Activated naive CD8-positive, alpha-beta T cell treated with anti-CD3 and anti-CD28 coated beads for 36 hours (primary cell): Measurements from ENCODE around the gene JAKMIP2. TPM values are rescaled to one million over a fixed set of nuclear protein-coding genes. Genes with fewer than 3 reads are reported as not detected.
"Not testable (repeated sequence)": the region's sequence is repeated elsewhere in the genome, so short reads cannot be mapped to it uniquely, and the experiment has no call there.

ENCODE experiments used
- DNase-seq: peaks from one replicate; pipeline ENCODE4 v3.0.0; 2021
- H3K27ac Mint-ChIP-seq: one replicate; pipeline ENCODE4 v1.8.0; 2022; ENCODE audit warnings: mild to moderate bottlenecking, moderate library complexity, mixed read lengths
- H3K27me3 Mint-ChIP-seq: one replicate; pipeline ENCODE4 v1.8.0; 2022; ENCODE audit warnings: mild to moderate bottlenecking, mixed read lengths
- H3K36me3 Mint-ChIP-seq: one replicate; pipeline ENCODE4 v1.8.0; 2021; ENCODE audit warnings: mild to moderate bottlenecking, mixed read lengths
- H3K4me1 Mint-ChIP-seq: one replicate; pipeline ENCODE4 v1.8.0; 2021; ENCODE audit warnings: mixed read lengths
- H3K4me3 Mint-ChIP-seq: one replicate; pipeline ENCODE4 v1.8.0; 2022; ENCODE audit warnings: mild to moderate bottlenecking, moderate library complexity, mixed read lengths
- H3K9me3 Mint-ChIP-seq: one replicate; pipeline ENCODE4 v1.8.0; 2022; ENCODE audit warnings: mixed read lengths
- total RNA-seq, 2 experiments: library from RNA; stranded (reverse); gene quantifications; one replicate each; pipeline ENCODE4 v1.2.3, GENCODE V29; 2021

JAKMIP2 gene
- total RNA-seq, 2 experiments from 2014 or later: 0.58 to 0.98 TPM

- no peak overlapping the region for H3K27ac Mint-ChIP-seq
- DNase-seq: no peak
- no peaks in the 10 kb centered on the region for H3K9me3 Mint-ChIP-seq
- H3K4me3 Mint-ChIP-seq: no peak overlapping the region
- no peaks in the 10 kb centered on the region for H3K27me3 Mint-ChIP-seq
- H3K4me1 Mint-ChIP-seq: peaks cover 3% of the 10 kb centered on the region
- H3K36me3 Mint-ChIP-seq: no peaks in the 10 kb centered on the region
Measured at GRCh38 chr5:147803926-147804325, 21.4 kb upstream of the JAKMIP2 start.

- not testable (repeated sequence) for H3K27ac Mint-ChIP-seq, DNase-seq, H3K27me3 Mint-ChIP-seq, H3K9me3 Mint-ChIP-seq, H3K36me3 Mint-ChIP-seq, H3K4me1 Mint-ChIP-seq, H3K4me3 Mint-ChIP-seq
Measured at GRCh38 chr5:147803161-147803560, 20.6 kb upstream of the JAKMIP2 start.

GRCh38 chr5:147801461-147801860, 18.9 kb upstream of the JAKMIP2 start:
- Mint-ChIP-seq H3K27me3 (no peaks in the 10 kb centered on the region), H3K4me3 (no peak overlapping the region), H3K36me3 (no peaks in the 10 kb centered on the region), H3K9me3 (no peaks in the 10 kb centered on the region), H3K27ac (no peak overlapping the region), H3K4me1 (peaks cover 3% of the 10 kb centered on the region)
- no peak for DNase-seq

DNA sequence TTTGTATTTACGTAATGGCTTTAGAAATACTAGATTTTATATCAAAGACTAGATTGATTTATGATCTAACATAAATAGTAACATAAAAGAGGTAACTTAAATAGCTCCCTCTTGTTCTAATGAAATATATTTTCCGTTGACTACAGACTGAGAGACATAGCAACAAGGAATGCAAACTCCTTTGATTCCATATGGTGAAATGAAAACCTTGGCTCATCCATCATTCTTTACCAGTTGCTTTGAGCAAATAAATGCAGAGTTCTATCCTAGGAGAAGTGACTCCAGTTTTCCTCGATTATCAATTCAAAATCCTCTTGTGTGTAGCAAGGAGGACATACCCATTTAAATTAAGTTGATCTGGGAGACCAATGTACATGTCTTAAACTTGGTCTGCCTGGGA, 18.0 kb upstream of the JAKMIP2 start:
- Mint-ChIP-seq H3K4me1 (peaks cover 3% of the 10 kb centered on the region), H3K4me3 (no peak overlapping the region), H3K9me3 (no peaks in the 10 kb centered on the region), H3K36me3 (no peaks in the 10 kb centered on the region), H3K27me3 (peaks cover 4% of the 10 kb centered on the region), H3K27ac (no peak overlapping the region)
- DNase-seq: no peak

- H3K4me1 Mint-ChIP-seq: no peaks in the 10 kb centered on the region
- no peak overlapping the region for H3K4me3 Mint-ChIP-seq
- H3K27ac Mint-ChIP-seq: no peak overlapping the region
- H3K9me3 Mint-ChIP-seq: no peaks in the 10 kb centered on the region
- H3K36me3 Mint-ChIP-seq: no peaks in the 10 kb centered on the region
- DNase-seq: no peak
- H3K27me3 Mint-ChIP-seq: peaks cover 4% of the 10 kb centered on the region
Measured at GRCh38 chr5:147796556-147797308, 14.2 kb upstream of the JAKMIP2 start.

- H3K4me1 Mint-ChIP-seq: no peaks in the 10 kb centered on the region
- H3K27me3 Mint-ChIP-seq: peaks cover 4% of the 10 kb centered on the region
- no peaks in the 10 kb centered on the region for H3K36me3 Mint-ChIP-seq
- no peak overlapping the region for H3K4me3 Mint-ChIP-seq
- no peaks in the 10 kb centered on the region for H3K9me3 Mint-ChIP-seq
- no peak overlapping the region for H3K27ac Mint-ChIP-seq
- DNase-seq: no peak
Measured at GRCh38 chr5:147791181-147791580, 8.7 kb upstream of the JAKMIP2 start.

DNA sequence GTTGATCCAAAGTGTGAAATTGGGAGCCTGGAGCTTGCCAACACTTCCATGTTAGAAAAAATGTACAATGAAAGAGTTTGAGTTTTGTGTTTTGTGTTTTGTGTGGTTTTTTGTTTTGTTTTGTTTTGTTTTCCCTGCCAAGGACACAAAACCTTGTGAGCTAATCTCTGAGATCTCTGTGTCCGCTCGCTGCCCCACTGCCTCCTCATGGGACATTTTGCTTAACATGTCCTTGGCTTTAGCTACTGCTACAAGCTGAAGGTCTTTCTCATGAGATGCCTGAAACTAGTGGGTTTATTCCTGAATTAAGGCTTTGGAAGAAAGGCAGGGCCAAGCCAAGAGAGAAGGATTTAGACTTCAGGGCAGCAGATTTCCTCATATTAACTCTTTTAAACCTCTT, 7.3 kb upstream of the JAKMIP2 start:
- Mint-ChIP-seq H3K27me3 (peaks cover under 1% of the 10 kb centered on the region), H3K4me3 (no peak overlapping the region), H3K36me3 (no peaks in the 10 kb centered on the region), H3K4me1 (no peaks in the 10 kb centered on the region), H3K27ac (no peak overlapping the region), H3K9me3 (no peaks in the 10 kb centered on the region)
- DNase-seq: no peak

DNA sequence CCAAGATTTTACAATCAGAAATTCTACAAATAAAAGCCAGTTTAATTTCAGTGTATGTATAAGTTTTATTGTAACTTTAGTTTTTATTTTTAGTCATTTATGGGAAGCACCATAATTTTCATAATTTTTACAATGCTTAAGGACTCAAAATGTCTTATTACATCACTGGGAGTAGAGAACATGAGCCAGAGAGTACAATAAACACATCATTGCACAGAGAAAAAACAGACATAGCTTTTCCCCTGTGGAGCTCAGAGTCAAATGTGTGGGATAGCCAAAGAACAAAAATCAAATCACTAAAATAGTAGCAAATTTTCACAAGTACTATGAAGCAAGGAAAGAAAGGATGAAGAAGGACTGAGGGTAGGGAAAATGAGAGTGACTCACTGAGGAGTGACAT, 5.5 kb upstream of the JAKMIP2 start:
- no peak overlapping the region for H3K4me3 Mint-ChIP-seq
- H3K27me3 Mint-ChIP-seq: peaks cover 3% of the 10 kb centered on the region
- no peaks in the 10 kb centered on the region for H3K4me1 Mint-ChIP-seq
- H3K36me3 Mint-ChIP-seq: no peaks in the 10 kb centered on the region
- no peak for DNase-seq
- H3K9me3 Mint-ChIP-seq: no peaks in the 10 kb centered on the region
- no peak overlapping the region for H3K27ac Mint-ChIP-seq

- H3K27ac Mint-ChIP-seq: no peak overlapping the region
- no peak for DNase-seq
- no peak overlapping the region for H3K4me3 Mint-ChIP-seq
- H3K9me3 Mint-ChIP-seq: no peaks in the 10 kb centered on the region
- peaks cover 10% of the 10 kb centered on the region for H3K27me3 Mint-ChIP-seq
- no peaks in the 10 kb centered on the region for H3K36me3 Mint-ChIP-seq
- peaks cover 3% of the 10 kb centered on the region for H3K4me1 Mint-ChIP-seq
Measured at GRCh38 chr5:147786142-147786541, 3.6 kb upstream of the JAKMIP2 start.

GRCh38 chr5:147784146-147784987, 1.8 kb upstream of the JAKMIP2 start:
- no peak overlapping the region for H3K4me3 Mint-ChIP-seq
- H3K36me3 Mint-ChIP-seq: no peaks in the 10 kb centered on the region
- H3K27me3 Mint-ChIP-seq: peaks cover 10% of the 10 kb centered on the region
- H3K9me3 Mint-ChIP-seq: no peaks in the 10 kb centered on the region
- H3K27ac Mint-ChIP-seq: no peak overlapping the region
- peaks cover 3% of the 10 kb centered on the region for H3K4me1 Mint-ChIP-seq
- no peak for DNase-seq

- H3K27me3 Mint-ChIP-seq: peaks cover 10% of the 10 kb centered on the region
- no peaks in the 10 kb centered on the region for H3K9me3 Mint-ChIP-seq
- H3K4me1 Mint-ChIP-seq: peaks cover 3% of the 10 kb centered on the region
- no peak overlapping the region for H3K27ac Mint-ChIP-seq
- no peak for DNase-seq
- peak overlapping the region; percentile 47 for H3K4me3 Mint-ChIP-seq
- H3K36me3 Mint-ChIP-seq: no peaks in the 10 kb centered on the region
Measured at GRCh38 chr5:147780924-147781573, 1.5 kb downstream of the JAKMIP2 start.

DNA sequence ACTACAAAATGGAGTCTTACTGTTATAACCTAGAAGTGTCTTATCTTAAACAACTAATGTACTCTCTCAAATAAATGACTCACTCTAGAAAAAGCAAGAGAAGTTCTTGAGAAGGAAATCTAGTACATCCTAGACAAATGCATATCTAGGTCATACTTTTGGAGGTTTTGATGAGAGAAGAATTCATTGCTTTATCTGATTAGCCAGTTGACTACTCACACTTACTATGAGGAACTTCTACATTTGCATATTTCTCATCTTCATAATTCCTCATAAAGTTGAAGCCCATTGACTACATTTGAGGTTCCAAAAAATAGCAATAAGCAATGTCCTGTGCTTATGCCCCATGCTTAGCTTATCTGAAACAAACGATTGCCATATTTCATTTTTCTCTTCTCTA, 2.8 kb downstream of the JAKMIP2 start:
- Mint-ChIP-seq H3K4me3 (no peak overlapping the region), H3K4me1 (peaks cover 3% of the 10 kb centered on the region), H3K27me3 (peaks cover 8% of the 10 kb centered on the region), H3K36me3 (no peaks in the 10 kb centered on the region), H3K27ac (no peak overlapping the region), H3K9me3 (peaks cover 3% of the 10 kb centered on the region)
- DNase-seq: no peak

DNA sequence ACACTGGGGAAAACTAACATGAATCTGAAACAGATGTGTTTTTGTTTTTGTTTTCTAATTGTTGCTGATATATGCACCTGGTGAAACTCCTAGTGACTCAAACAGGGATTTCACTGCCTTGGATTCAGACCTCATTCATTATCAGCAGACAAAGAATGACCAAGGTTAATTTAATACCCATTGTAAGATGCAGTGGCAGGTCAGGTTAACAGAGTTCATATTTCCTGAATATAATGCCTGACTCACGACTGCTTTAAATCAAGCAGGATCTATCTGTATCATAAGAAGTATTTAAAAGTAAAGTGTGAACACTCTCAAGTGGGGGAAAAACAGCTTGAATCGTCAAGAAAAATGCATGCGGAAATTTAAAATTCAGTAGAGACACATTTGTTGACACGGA, 5.5 kb downstream of the JAKMIP2 start:
- Mint-ChIP-seq H3K4me3 (no peak overlapping the region), H3K4me1 (peaks cover 3% of the 10 kb centered on the region), H3K27me3 (peaks cover 3% of the 10 kb centered on the region), H3K36me3 (no peaks in the 10 kb centered on the region), H3K9me3 (peaks cover 3% of the 10 kb centered on the region), H3K27ac (no peak overlapping the region)
- no peak for DNase-seq

DNA sequence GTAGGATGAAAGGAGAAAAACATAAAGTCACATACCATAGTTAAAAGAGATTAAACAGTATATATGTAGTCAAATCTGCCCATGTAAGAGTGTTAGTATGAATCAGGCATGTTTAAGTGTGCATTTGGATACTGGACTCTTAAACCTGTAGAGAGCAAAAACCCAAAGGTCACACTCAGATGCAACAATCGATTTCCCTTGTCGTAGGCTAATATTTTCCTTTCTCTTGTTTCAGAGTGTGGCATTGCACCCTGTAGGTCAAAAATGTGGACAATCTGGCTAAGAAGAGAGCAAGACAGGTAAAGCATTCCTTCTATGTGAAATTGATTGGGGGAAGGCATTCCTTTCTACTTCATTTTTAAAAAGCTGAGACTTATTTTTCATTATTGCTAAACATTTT, 8.9 kb downstream of the JAKMIP2 start:
- Mint-ChIP-seq H3K36me3 (no peaks in the 10 kb centered on the region), H3K4me3 (no peak overlapping the region), H3K9me3 (peaks cover 3% of the 10 kb centered on the region)

GRCh38 chr5:147773139-147773538, 9.4 kb downstream of the JAKMIP2 start:
- H3K27me3 Mint-ChIP-seq: no peaks in the 10 kb centered on the region
- no peak overlapping the region for H3K4me3 Mint-ChIP-seq
- H3K27ac Mint-ChIP-seq: no peak overlapping the region
- peaks cover 3% of the 10 kb centered on the region for H3K9me3 Mint-ChIP-seq
- DNase-seq: no peak
- no peaks in the 10 kb centered on the region for H3K36me3 Mint-ChIP-seq
- no peaks in the 10 kb centered on the region for H3K4me1 Mint-ChIP-seq

More for the DNA sequence above, 8.9 kb downstream of the JAKMIP2 start:
- Mint-ChIP-seq H3K27ac (no peak overlapping the region), H3K4me1 (no peaks in the 10 kb centered on the region), H3K27me3 (no peaks in the 10 kb centered on the region)
- DNase-seq: no peak
